Activated CD4-positive, alpha-beta T cell treated with anti-CD3 and anti-CD28 coated beads for 24 hours (primary cell): ENCODE data around the gene NT5E.
A peak's percentile ranks its signal among the peaks of the same experiment; 100 is the strongest.

ENCODE experiments used
- DNase-seq, 2 donors: peaks; one replicate each; pipeline ENCODE4 v3.0.0-alpha.2; 2020; ENCODE audit warnings: low read depth in 2 of 2

The NT5E gene

GRCh38 chr6:85460154-85460920 lies 10.5 kb downstream of the NT5E start:
- DNase-seq: no peak

GRCh38 chr6:85460921-85461797 lies 11.3 kb downstream of the NT5E start:
- no peak for DNase-seq

- no peak for DNase-seq
These were observed 11.9 kb downstream of the NT5E start for GRCh38 chr6:85461798-85462170.

- DNase-seq: no peak
These were observed 12.8 kb downstream of the NT5E start for GRCh38 chr6:85462673-85463072.

- no peak for DNase-seq
These were observed 13.9 kb downstream of the NT5E start for GRCh38 chr6:85463621-85464259.

DNA sequence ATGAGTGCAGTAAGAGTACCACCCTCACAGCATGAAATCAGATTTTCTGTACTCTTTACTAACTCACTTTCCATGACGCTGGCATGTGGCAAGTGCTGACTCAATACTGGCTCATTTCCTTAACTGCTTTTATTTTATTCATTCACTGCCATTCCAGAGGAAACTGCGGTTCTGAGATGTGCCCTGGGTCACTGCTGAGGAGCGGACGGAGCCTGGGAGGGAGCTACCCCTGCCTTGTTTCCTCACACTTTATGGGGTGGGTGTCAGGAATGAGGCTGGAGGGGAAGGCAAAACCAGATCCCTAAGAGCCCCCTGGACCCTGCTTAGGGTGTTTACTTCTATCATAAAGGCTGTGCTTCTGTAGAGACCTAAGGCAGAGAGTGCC lies 14.4 kb downstream of the NT5E start:
- DNase-seq: peak in 1 of 2 donors; percentile 8

- DNase-seq: no peak
These were observed 14.9 kb downstream of the NT5E start for GRCh38 chr6:85464722-85465150.

GRCh38 chr6:85465762-85466161 lies 15.9 kb downstream of the NT5E start:
- DNase-seq: no peak

DNA sequence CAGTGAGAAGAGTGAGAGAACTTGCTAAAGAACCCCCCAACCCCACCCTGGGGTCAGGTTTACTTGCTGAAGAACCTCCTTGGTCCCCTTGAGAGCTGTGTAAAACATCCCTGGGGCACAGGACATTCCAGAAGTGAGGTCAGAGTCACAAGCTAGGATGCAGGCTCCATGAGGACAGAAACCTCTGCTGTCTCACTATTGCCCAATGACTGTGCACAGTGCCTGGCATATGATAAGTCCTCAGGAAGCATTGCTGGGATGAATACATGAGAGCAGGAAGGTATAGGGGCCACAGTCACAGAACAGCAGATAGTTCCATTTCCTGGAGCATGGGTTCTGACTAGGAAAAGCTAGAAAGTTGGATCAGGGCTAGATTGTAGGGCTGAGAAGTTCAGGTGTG lies 18.4 kb downstream of the NT5E start:
- DNase-seq: no peak

GRCh38 chr6:85469276-85470022 lies 19.6 kb downstream of the NT5E start:
- no peak for DNase-seq

- no peak for DNase-seq
These were observed 20.1 kb downstream of the NT5E start for GRCh38 chr6:85470023-85470410.

GRCh38 chr6:85472744-85473143 lies 22.9 kb downstream of the NT5E start:
- no peak for DNase-seq

DNA sequence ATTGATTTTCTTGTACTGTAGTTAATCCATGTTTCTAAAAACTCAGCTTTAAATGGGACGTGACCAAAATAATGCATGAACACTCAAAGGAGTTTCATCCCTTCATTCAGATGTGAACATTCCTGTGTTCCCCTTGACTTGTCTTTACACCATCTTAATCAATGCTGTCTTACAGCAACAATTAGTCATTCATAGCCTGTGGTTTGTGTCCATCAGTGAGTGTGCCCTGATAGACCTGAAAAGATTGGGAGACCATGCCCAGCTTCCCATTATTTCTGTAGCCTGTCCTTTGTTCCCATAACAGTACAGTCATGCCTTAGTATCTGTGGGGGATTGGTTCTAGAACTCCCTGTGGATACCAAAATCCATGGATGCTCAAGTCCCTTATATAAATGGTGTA lies 23.9 kb downstream of the NT5E start:
- DNase-seq: no peak

- no peak for DNase-seq
These were observed 26.6 kb downstream of the NT5E start for GRCh38 chr6:85476532-85476931.

DNA sequence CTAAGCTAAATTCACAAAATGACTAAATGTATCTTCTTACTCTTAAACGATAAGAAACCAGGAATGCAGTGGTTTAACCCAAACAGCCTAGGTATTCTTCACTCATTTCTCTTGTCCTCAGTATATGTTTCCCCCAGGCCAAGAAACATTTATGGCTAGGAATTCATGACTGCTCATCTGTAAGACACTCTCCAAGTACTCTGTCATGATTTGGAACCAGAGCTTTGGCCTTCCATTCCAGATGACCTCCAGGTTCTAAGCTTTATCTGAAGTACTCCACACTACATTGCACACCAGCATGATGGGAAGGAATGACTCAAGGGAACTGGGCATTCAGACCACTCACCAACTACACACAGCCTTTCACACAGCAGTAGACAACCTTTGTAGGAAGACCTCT lies 29.3 kb downstream of the NT5E start:
- DNase-seq: no peak

DNA sequence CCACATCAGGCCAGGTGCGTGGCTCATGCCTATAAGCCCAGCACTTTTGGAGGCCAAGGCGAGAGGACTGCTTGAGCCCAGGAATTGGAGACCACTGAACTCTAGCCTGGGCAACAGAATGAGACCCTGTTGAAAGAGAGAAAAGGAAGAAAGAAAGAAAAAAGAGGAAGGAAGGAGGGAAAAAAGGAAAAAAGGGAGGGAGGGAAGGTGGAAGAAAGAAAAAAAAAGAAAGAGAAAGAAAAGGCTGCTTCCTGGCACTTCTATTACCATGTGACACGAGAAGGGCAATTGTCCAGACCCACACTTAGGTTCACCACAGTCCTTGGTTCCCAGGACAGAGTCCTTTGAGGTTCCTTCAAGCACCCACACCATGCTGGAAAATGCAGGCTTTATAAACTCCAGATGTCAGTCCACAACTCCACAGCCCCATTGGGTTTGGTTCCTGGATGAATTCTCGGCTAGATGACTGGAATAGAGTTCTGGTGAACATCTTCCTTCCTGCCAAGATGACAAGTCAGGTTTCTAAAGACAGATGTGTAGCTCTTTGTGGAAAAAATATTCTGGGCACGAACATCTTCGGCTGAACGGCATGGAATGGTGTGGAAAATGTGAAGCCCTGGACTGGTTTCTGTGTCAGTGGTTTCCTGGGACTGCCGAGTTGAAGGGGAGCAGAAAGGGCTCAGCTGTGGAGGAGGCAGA lies 32.5 kb downstream of the NT5E start:
- no peak for DNase-seq

DNA sequence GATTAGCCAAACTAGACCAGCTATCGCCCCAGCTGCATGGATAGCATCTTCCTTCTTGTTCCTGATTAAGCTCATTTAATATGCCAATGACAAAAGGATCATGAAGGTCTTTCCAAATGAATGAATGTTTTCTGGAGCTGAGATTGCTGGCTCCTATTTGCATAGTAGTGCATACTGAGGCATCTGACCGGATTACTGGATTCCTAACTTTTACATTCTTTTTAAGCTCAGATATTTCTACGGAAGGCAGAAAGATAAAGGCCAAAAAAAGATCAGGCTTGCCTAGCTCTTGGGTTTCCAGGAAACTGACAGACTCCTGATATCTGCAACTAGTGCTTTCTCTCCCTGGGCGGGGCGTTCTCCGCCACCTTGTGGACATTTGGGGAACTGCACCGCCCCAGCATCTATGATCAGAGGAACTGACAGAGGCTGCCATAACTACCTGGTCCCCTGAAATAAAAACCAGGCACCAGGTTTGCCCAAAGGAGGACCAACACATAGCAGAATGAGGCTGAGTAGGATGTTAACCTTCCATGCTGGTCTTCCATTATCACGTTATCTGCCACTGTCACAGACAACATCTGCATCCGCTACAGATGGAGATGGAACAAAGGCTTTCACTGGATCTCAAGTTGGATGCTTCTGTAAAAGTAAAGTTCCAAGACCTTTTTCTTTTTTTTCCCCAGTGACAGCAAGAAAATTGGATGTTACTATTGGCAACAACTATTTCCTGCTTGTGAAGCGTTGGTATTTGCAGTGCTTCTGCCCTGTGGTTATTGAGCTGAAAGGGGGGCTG lies 33.2 kb downstream of the NT5E start:
- DNase-seq: peak; percentile 71 to 75

- no peak for DNase-seq
These were observed 34.0 kb downstream of the NT5E start for GRCh38 chr6:85483846-85484245.

DNA sequence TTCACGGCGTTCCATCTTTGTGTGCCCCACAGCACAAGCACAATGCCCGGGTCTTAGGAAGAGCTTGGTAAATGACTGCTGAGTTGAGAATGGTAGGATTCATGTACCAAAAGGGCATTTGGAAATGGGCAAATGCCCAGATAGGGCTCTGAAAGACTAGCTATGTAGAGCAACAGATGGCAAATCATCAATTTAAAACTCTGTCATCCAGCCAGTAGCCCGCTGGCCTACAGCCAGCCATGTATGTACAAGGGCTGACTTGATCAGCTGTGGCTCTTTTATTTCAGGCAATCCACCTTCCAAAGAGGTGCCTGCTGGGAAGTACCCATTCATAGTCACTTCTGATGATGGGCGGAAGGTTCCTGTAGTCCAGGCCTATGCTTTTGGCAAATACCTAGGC lies 35.1 kb downstream of the NT5E start:
- DNase-seq: no peak

- DNase-seq: no peak
These were observed 40.8 kb downstream of the NT5E start for GRCh38 chr6:85490516-85491248.
